ENCODE data around the gene SSU72.
"Not testable (repeated sequence)": the region's sequence is repeated elsewhere in the genome, so short reads cannot be mapped to it uniquely, and the experiment has no call there.

SSU72 gene

DNA sequence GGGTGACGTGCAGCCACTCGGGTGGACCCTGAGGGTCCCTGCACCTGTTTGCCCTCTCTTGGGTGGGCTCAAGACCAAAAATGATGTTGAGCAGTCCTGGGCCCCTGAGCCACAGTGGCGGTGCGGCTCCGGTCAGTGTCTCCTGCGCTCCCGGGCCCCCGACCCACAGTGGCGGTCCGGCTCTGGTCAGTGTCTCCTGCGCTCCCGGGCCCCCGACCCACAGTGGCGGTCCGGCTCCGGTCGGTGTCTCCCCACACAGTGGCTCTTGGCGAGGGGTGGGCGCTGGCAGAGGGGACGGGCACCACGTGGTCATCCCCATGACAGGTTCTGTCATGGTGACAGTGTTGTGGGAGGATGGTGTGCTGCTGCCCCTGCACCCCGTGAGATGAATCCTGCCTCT is 80.4 kb downstream of the SSU72 start:
- DNase-seq = not testable (repeated sequence)
